MCF 10A (cell line): ENCODE results near the gene ETV4. TPM values are rescaled to one million over a fixed set of nuclear protein-coding genes. Genes with fewer than 3 reads are reported as not detected.

Experiments
- Bru-seq: library from RNA; stranded (reverse); fragments of 400-500 nt; gene quantifications from one replicate; lab custom pipeline; 2021; lab: Mats Ljungman, UMichigan
- BruChase-seq, 2 experiments: library from RNA; stranded (reverse); fragments of 400-500 nt; gene quantifications; one replicate each; lab custom pipeline; 2021; lab: Mats Ljungman, UMichigan
- BruUV-seq: library from RNA; stranded (reverse); fragments of 400-500 nt; replicated peaks from 2 replicates; lab custom pipeline; 2021; lab: Mats Ljungman, UMichigan
- CTCF ChIA-PET: fragments of 300-600 bp; sonication (Branson Sonifier 250); formaldehyde crosslinking; extraction: SDS; loops from one replicate; lab custom pipeline; 2021; ENCODE audit warnings: antibody characterized with exemption, inconsistent platforms; lab: Yijun Ruan, JAX
- POLR2A ChIA-PET: fragments of 300-600, 350-650 bp; sonication (Branson Sonifier 250); formaldehyde crosslinking; extraction: SDS; loops from one replicate; lab custom pipeline; 2020; ENCODE audit warnings: antibody characterized with exemption, inconsistent platforms; lab: Yijun Ruan, JAX
- DNase-seq: peaks from one replicate; pipeline ENCODE4 v3.0.0-alpha.2; 2018; ENCODE audit not compliant: unreplicated experiment
- H3K27ac Mint-ChIP-seq: one replicate; pipeline ENCODE4 v1.8.0; 2022; ENCODE audit warnings: mild to moderate bottlenecking, low read depth, mixed read lengths; ENCODE audit not compliant: unreplicated experiment
- H3K27me3 Mint-ChIP-seq: one replicate; pipeline ENCODE4 v1.8.0; 2022; ENCODE audit warnings: mixed read lengths; ENCODE audit not compliant: insufficient read depth, unreplicated experiment
- H3K36me3 Mint-ChIP-seq: one replicate; pipeline ENCODE4 v1.8.0; 2022; ENCODE audit warnings: mild to moderate bottlenecking, moderate library complexity, mixed read lengths; ENCODE audit not compliant: insufficient read depth, unreplicated experiment
- H3K4me1 Mint-ChIP-seq: one replicate; pipeline ENCODE4 v1.8.0; 2022; ENCODE audit warnings: mixed read lengths; ENCODE audit not compliant: insufficient read depth, unreplicated experiment
- H3K4me3 Mint-ChIP-seq: one replicate; pipeline ENCODE4 v1.8.0; 2022; ENCODE audit warnings: mild to moderate bottlenecking, moderate library complexity, mixed read lengths; ENCODE audit not compliant: unreplicated experiment
- H3K9me3 Mint-ChIP-seq: one replicate; pipeline ENCODE4 v1.8.0; 2022; ENCODE audit warnings: mixed read lengths; ENCODE audit not compliant: unreplicated experiment
- intact Hi-C: fragments of 100-400 bp; cut with micrococcal nuclease; formaldehyde crosslinking; loops from 2 replicates; pipeline ENCODE4 v1.14.1; 2022
- long read RNA-seq: library from polyadenylated mRNA; stranded (forward); transcript quantifications from one replicate; pipeline ENCODE4 v2.0.0, GENCODE V29; 2022
- total RNA-seq: library from RNA; stranded (reverse); gene quantifications from 2 replicates; pipeline ENCODE4 v1.2.3, GENCODE V29; 2022
- TF ChIP-seq, protein P1 (sequence below): fragments of 200-600 bp; IDR thresholded peaks from one replicate; pipeline ENCODE4 v1.8.0; 2022; ENCODE audit warnings: antibody characterized with exemption, mild to moderate bottlenecking; ENCODE audit not compliant: unreplicated experiment

Gene ETV4
- 23.5 and 31.6 TPM in 2 replicates for total RNA-seq
- Bru-seq, nascent RNA = percentile 58 among the genes with signal in this experiment
- BruChase-seq, experiment 1, labeled RNA remaining after a 6-hour chase = percentile 59 among the genes with signal in this experiment
- BruChase-seq, experiment 2, labeled RNA remaining after a 2-hour chase = percentile 55 among the genes with signal in this experiment
- long read RNA-seq, transcript ETV4-202 (12 exons, 2,182 nt) = major isoform, 28 of 85 reads
- long read RNA-seq, transcript ETV4-201 (13 exons, 2,429 nt) = minor isoform, 8 of 85 reads
- long read RNA-seq, partial matches to known transcripts = 24 of 85 reads
- long read RNA-seq, other reads (novel, unspliced or antisense) = 19 of 85 reads

DNA sequence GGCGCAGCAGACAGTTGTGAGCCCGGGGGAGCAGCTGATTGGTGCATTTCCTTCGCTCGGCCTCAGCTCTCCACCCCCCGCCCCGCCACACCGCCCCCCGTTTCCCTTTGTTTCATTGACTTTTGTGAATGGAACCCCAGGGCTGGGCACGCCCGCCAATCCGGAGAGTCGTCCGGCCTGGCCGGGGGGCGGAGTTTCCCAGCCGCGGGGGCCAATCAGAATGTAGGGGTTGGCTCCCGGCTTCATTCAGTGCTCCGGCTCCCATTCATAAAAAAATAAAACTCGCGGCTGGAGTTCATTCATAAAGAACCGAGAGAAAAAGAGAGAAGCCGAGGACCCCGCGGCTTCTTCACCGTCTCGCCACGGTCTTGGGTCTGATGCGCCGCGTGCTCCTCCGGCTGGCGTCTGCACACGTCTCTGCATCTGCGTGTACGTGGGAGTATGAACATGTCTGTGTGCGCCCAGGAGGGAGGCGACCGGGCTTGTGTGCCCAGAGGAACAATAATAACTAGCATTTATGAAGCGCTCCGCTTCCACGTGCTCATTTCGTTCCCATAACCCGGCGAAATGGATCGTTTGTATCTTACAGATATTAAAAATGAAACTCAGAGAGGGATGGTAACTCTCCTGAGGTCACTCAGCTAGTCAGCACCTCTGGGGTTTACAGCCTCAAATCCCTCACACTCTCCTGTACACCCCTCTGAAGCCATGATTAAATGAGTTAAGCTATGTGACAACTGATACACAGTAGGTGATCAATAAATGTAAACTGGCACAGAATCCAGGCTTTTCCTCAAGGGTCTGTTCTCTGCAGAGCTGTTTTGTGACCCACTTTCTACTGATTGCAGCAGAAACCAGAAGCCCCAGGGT, at the start of gene ETV4:
Gene ETV4, minus strand, starts transcription at position 22 of the 870 bp plus-strand sequence. CDS start 723 bp downstream, outside the sequence.
- Mint-ChIP-seq H3K4me3 (peak within 1 kb of the TSS; percentile 86), H3K4me1 (peaks cover 43% of the 10 kb centered on the region), H3K36me3 (no peaks in the 10 kb centered on the region), H3K9me3 (no peaks in the 10 kb centered on the region), H3K27ac (peak within 1 kb of the TSS; percentile 94), H3K27me3 (no peaks in the 10 kb centered on the region)
- BruUV-seq = TSS peak; percentile 58
- intact Hi-C loops = no loop called here
- CTCF ChIA-PET = interaction anchor here (0.6 to 1.2 kb wide), 5 partner anchors 10 to 130 kb away, joined by 3 read pairs; no protein-coding TSS in a partner anchor
- POLR2A ChIA-PET = interaction anchor here (0.6 to 1.9 kb wide), 5 partner anchors 10 to 955 kb away, joined by 3 to 6 read pairs (median 4); no protein-coding TSS in a partner anchor
- TF ChIP-seq, protein P1, sequence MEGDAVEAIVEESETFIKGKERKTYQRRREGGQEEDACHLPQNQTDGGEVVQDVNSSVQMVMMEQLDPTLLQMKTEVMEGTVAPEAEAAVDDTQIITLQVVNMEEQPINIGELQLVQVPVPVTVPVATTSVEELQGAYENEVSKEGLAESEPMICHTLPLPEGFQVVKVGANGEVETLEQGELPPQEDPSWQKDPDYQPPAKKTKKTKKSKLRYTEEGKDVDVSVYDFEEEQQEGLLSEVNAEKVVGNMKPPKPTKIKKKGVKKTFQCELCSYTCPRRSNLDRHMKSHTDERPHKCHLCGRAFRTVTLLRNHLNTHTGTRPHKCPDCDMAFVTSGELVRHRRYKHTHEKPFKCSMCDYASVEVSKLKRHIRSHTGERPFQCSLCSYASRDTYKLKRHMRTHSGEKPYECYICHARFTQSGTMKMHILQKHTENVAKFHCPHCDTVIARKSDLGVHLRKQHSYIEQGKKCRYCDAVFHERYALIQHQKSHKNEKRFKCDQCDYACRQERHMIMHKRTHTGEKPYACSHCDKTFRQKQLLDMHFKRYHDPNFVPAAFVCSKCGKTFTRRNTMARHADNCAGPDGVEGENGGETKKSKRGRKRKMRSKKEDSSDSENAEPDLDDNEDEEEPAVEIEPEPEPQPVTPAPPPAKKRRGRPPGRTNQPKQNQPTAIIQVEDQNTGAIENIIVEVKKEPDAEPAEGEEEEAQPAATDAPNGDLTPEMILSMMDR = no peak
- peak; percentile 96 for DNase-seq

- no peak for DNase-seq
- Mint-ChIP-seq H3K9me3 (no peaks in the 10 kb centered on the region), H3K27ac (no peak overlapping the region), H3K27me3 (no peaks in the 10 kb centered on the region), H3K36me3 (no peaks in the 10 kb centered on the region), H3K4me3 (no peak overlapping the region), H3K4me1 (peaks cover 7% of the 10 kb centered on the region)
- intact Hi-C loops = no loop called here
- POLR2A ChIA-PET = no interaction called here
- CTCF ChIA-PET = no interaction called here
- TF ChIP-seq, protein P1 = no peak
- no TSS peak for BruUV-seq
These were observed 49.3 kb upstream of the ETV4 start for GRCh38 chr17:43595466-43595865.

DNA sequence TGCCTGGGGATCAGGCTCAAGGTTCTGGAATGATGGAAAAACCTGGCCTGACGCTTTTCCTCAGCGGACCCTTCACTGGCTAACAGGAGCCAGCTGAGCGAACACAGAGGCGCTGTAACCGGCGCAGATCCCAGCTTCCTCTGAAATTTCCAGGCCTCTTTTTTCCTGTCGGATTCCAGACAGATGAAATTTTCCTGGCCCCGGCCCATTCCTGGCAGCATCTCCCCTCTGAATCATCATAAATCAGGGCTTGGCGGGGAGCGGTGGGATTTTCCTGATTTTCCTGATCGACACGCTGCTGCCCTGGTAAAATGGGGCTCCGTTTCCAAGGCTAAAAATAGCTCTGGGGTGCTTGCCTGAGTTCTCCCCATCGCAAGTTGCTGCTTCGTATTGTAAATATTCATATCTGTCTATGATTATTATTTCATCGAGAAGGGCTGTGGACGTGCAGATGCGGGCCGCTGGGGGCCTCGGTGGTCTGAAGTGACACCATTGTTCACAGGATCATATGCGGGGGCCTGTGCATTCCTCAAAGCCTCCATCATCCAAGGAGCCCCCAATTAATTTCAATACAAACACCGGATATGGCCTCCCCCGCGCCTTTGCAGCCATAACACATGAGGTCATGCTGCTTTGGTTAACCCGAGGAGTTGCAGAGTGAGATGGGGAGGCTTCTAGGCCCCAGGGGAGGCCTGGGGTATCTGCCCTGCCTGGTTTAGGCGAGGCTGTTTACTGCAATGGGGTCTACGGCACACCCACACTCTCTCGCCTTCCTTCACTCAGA, 45.8 kb upstream of the ETV4 start:
- H3K27ac Mint-ChIP-seq = no peak overlapping the region
- no peak overlapping the region for H3K4me3 Mint-ChIP-seq
- ChIA-PET POLR2A (interaction anchor here (0.6 to 1.7 kb wide), 2 partner anchors 17 to 23 kb away, joined by 4 to 5 read pairs; no protein-coding TSS in a partner anchor), CTCF (interaction anchor here (0.8 to 2.4 kb wide), 2 partner anchors 16 to 84 kb away, joined by 3 to 11 read pairs; no protein-coding TSS in a partner anchor)
- no TSS peak for BruUV-seq
- no peaks in the 10 kb centered on the region for H3K27me3 Mint-ChIP-seq
- peaks cover 6% of the 10 kb centered on the region for H3K4me1 Mint-ChIP-seq
- intact Hi-C loops = no loop called here
- TF ChIP-seq, protein P1 = no peak
- H3K9me3 Mint-ChIP-seq = no peaks in the 10 kb centered on the region
- peak; percentile 62 for DNase-seq
- H3K36me3 Mint-ChIP-seq = no peaks in the 10 kb centered on the region
